Stomach smooth muscle (tissue), 2 donors: ENCODE results near the gene GREB1.

Experiments used
- H3K27ac ChIP-seq: one replicate; pipeline ENCODE4 v1.7.0; 2013; ENCODE audit warnings: mild to moderate bottlenecking, low read length, inconsistent platforms
- H3K27me3 ChIP-seq, 2 donors: one replicate each; pipeline ENCODE4 v1.7.0; 2013; ENCODE audit warnings: low read length in 2 of 2; ENCODE audit not compliant: insufficient read depth in 2 of 2, control insufficient read depth in 1 of 2
- H3K36me3 ChIP-seq, 2 donors: one replicate each; pipeline ENCODE4 v1.7.0; 2013; ENCODE audit warnings: low read length in 2 of 2; ENCODE audit not compliant: control insufficient read depth in 2 of 2, insufficient read depth in 2 of 2
- H3K4me1 ChIP-seq: one replicate; pipeline ENCODE4 v1.7.0; 2013; ENCODE audit warnings: low read length; ENCODE audit not compliant: control insufficient read depth, insufficient read depth
- H3K4me3 ChIP-seq, 2 donors: one replicate each; pipeline ENCODE4 v1.7.0; 2013; ENCODE audit warnings: low read length in 2 of 2
- H3K9ac ChIP-seq, 2 donors: one replicate each; pipeline ENCODE4 v1.7.0; 2013; ENCODE audit warnings: low read length in 2 of 2, mild to moderate bottlenecking in 1 of 2
- H3K9me3 ChIP-seq, 2 donors: one replicate each; pipeline ENCODE4 v1.7.0; 2013; ENCODE audit warnings: low read length in 2 of 2; ENCODE audit not compliant: control insufficient read depth in 2 of 2
- donor health status: healthy.
- donor health status: Pancreatic carcinoma.

GREB1 gene

DNA sequence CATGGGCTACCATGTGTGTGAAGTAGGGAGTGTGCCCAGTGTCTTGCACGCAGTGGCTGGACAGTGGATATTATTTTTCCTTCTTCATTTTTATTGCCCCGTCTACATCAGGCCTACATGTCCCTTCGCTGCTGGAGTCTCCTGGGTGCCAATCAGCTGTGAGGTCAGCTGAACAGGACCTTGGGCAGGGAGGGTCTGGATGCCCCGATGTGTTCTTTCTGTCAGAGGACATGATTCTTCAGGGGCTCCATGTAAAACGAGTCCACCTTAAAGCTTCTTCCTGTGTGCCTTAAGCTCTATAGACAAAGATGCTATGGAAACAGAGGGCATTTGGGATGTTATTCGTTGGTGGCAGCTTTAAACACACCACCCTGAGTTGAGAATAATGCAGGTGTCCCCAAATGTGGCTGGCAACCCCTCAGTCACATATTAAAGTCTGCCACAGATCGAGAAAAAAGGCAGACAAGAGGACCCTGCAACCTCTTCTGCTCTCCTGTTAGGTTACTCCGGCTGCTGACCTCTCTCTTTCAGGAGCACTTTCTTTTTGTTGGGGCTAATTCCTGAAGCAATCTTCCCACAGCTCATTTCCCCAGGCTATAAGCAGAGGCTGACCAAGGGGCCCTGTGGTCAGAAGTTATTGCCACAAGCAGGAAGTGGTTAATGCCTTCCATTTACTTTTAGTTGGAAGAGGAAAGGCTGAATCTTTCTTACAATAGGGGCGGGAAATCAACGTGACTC, 20.0 kb downstream of the GREB1 start:
- H3K9ac ChIP-seq, result no peak overlapping the region
- H3K9me3 ChIP-seq, result no peaks in the 10 kb centered on the region
- H3K27me3 ChIP-seq, result no peaks in the 10 kb centered on the region
- H3K27ac ChIP-seq, result no peak overlapping the region
- no peak overlapping the region for H3K4me3 ChIP-seq
- H3K36me3 ChIP-seq, result no peaks in the 10 kb centered on the region
- H3K4me1 ChIP-seq, result no peaks in the 10 kb centered on the region

DNA sequence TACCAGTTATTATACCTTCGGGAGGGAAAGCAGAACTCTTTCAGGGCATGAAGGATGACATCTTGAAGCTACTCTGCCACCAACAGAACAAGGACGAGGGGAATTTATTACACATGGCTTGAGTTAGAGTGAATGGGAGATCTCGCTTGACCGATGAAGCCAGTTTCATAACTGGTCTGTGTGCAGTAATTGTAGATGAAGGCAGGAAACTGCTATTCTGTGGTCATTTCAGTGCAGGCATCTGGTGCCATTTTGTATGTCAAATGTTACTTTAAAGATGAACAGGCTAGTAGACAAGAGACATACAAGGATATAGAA, 20.5 kb downstream of the GREB1 start:
- H3K9ac ChIP-seq, result no peak overlapping the region
- H3K36me3 ChIP-seq, result no peaks in the 10 kb centered on the region
- no peaks in the 10 kb centered on the region for H3K27me3 ChIP-seq

DNA sequence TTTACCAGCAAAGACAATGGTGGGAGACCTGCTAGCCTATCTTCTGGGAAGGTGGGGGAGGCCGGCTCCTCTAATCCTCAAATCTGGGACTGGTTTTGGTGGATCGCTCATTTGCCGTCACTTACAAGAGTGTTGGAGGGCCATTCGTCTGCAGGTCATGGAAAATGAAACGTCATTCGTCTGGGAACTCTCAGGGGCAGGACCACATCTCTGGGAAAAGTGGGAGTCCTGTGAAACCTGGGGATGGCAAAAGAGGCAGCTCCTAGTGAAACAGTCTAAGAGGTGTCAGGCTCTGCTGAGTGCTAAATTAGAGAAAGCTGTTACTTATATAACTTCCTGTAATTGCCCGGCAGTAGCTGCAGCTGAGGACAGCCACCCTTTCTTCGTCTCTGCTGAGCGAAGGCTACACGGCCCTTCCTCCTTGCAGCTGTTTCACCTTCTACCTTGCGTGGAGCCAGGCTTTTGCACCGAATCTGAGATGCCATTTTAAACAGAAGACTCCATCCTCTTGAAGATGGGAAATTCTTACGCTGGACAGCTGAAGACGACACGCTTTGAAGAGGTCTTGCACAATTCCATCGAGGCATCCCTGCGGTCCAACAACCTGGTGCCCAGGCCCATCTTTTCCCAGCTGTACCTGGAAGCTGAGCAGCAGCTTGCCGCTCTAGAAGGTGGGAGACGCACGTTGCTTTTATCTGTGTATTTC, 22.4 kb downstream of the GREB1 start:
- Histone ChIP-seq H3K27me3 (no peaks in the 10 kb centered on the region), H3K36me3 (no peaks in the 10 kb centered on the region), H3K4me3 (no peak overlapping the region), H3K9ac (no peak overlapping the region), H3K27ac (no peak overlapping the region), H3K9me3 (no peaks in the 10 kb centered on the region), H3K4me1 (no peaks in the 10 kb centered on the region)

More for the DNA sequence above, 20.5 kb downstream of the GREB1 start:
- Histone ChIP-seq H3K4me1 (no peaks in the 10 kb centered on the region), H3K9me3 (no peaks in the 10 kb centered on the region), H3K27ac (no peak overlapping the region), H3K4me3 (no peak overlapping the region)

DNA sequence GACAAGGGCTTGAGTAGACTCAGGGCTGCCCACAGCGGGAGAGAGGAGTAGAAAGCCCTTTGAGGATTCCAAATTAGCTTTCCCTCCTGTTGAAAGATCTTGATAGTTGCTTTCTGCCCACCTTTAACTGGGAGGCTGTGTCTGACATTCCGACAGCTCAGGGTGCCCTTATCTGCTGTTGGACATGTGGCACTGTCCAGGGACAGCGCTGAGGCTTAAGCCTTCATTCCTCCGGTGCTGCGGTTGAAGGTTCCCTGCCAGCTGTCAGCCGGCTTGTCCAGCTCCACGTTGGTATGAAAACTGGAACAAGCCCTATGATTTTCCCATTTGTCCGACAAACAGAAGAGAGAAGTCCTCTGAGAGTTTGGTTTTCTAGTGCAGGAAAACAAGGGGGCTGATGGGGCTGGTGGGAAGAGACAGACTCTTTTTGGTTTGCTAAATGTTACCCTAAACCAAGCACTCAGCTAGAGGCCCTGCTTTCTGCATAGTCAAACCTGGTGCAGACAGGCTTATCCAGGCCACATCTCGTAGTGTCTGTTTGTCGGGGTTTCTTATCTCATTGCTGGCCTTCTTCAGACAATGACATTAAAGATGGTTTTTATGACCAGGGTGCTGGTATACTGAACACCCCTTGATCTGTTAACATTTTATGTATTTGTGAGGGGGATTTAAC, 24.5 kb downstream of the GREB1 start:
- Histone ChIP-seq H3K4me1 (no peaks in the 10 kb centered on the region), H3K27me3 (no peaks in the 10 kb centered on the region), H3K36me3 (no peaks in the 10 kb centered on the region), H3K4me3 (no peak overlapping the region), H3K27ac (no peak overlapping the region), H3K9me3 (no peaks in the 10 kb centered on the region), H3K9ac (no peak overlapping the region)

DNA sequence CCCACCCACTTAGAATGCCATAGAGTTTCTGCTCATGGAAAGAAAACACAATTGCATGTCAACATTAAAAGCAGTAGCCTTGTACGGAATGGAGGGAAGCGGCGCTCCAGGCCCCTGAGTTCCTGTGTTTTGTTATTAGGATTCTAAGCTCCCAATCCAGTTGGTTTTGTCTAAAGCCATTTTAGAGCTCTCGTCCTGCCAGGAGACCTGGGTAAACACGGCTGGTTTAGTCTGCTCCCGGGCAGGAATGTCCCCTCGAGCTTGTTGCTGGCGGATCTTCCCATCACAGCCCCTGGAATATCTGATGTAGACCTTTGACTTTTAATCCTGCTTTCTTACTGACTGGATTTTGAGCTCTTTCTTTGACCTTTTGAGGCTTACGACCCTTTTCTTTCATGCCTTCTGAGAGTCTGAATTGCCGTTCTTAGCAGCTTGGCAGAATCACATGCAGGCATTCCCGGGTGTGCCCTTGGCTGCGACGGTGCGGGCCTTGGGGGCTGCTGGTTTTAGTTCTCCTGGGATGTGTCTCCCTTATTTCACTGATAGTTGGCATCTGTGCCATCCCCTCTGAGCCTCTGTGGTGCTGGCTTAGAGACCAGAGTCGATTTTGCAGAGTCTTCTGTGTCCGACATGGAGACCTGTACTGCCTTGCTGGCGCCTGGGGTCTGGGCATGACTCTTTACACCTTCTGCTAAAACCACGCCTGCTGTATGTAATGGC, 25.4 kb downstream of the GREB1 start:
- Histone ChIP-seq H3K4me1 (no peaks in the 10 kb centered on the region), H3K4me3 (no peak overlapping the region), H3K27me3 (no peaks in the 10 kb centered on the region), H3K27ac (no peak overlapping the region), H3K9me3 (no peaks in the 10 kb centered on the region), H3K9ac (no peak overlapping the region), H3K36me3 (no peaks in the 10 kb centered on the region)

DNA sequence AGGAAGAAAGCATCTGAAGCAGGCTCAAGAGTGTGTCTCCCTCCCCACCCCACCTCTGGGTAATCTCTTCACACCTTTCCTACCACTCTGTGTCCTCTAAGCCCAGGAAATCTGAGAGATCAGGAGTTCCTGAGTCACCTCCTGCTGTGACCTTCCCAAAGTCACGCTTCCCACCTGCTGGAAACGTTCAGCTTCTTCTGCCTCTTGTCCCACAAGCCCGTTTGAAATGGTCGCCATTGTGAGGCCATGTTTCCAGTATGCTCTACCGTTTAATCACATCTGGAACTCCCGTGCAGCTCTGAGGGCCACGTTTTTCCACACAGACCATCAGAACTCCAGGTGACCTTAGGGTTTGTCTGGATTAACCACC, 25.9 kb downstream of the GREB1 start:
- H3K4me1 ChIP-seq, result no peaks in the 10 kb centered on the region
- H3K27me3 ChIP-seq, result no peaks in the 10 kb centered on the region
- no peak overlapping the region for H3K4me3 ChIP-seq
- no peaks in the 10 kb centered on the region for H3K36me3 ChIP-seq
- no peak overlapping the region for H3K27ac ChIP-seq
- no peak overlapping the region for H3K9ac ChIP-seq
- no peaks in the 10 kb centered on the region for H3K9me3 ChIP-seq

DNA sequence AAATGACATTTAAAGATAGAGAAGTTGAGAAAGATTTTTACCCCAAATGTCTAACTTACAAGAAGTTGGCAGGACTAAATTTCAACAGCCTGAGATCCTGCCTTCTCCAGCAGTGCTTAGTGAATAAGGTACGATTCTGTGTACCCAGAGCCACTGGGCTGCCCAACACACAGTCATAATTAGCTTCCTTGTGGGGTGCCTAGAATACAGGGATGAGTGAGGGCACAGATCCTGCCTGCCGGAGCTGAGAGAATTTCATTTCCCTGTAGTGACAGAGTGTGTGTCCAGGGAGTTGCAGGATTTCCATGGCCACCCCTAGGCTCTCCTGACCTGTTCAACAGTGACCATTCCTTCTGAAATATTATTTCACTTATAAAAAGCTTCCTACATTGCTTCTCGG, 27.0 kb downstream of the GREB1 start:
- H3K27me3 ChIP-seq, result no peaks in the 10 kb centered on the region
- no peaks in the 10 kb centered on the region for H3K9me3 ChIP-seq
- H3K27ac ChIP-seq, result no peak overlapping the region
- no peaks in the 10 kb centered on the region for H3K4me1 ChIP-seq
- H3K4me3 ChIP-seq, result no peak overlapping the region
- H3K9ac ChIP-seq, result no peak overlapping the region
- no peaks in the 10 kb centered on the region for H3K36me3 ChIP-seq

DNA sequence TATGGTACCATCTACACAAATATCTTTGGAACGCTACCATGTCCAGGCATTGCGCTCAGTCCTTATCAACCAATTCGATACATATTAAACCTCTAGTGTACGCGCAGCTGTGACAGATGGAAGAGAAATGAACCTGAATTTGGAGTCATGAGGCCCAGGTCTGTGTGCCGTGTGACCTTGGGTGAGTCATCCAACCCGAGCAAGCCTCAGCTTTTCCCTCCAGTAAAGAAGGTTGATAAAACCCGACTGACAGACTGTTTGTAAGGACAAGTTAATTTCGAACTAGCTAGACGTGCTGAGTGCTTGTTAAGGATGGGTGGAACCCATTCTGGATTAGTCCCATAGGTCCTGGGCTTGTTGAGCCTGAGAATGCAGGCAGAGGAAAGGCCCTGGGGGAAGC, 28.2 kb downstream of the GREB1 start:
- Histone ChIP-seq H3K9me3 (no peaks in the 10 kb centered on the region), H3K4me1 (no peaks in the 10 kb centered on the region), H3K27me3 (no peaks in the 10 kb centered on the region), H3K27ac (no peak overlapping the region), H3K9ac (no peak overlapping the region), H3K36me3 (no peaks in the 10 kb centered on the region), H3K4me3 (no peak overlapping the region)

DNA sequence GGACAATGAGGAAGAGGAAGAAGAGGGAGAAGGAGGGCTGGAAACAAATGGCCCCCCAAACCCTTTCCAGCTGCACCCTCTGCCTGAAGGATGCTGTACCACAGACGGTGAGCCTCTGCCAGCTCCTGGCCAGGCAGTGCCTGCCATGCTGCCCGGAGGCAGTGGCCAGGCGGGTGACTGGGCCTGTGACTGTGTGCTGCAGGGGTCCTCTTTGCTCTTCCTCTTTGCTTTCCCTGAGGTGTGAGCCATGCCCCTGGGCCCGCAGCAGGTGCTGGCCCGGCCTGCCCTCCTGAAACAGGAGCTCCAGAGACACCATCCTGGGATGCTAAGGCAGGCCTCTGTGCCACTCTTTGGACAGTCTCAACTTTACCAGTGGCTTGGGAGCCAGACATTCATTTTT, 28.6 kb downstream of the GREB1 start:
- Histone ChIP-seq H3K27me3 (no peaks in the 10 kb centered on the region), H3K4me1 (no peaks in the 10 kb centered on the region), H3K27ac (no peak overlapping the region), H3K36me3 (no peaks in the 10 kb centered on the region), H3K9me3 (no peaks in the 10 kb centered on the region), H3K9ac (no peak overlapping the region), H3K4me3 (no peak overlapping the region)

DNA sequence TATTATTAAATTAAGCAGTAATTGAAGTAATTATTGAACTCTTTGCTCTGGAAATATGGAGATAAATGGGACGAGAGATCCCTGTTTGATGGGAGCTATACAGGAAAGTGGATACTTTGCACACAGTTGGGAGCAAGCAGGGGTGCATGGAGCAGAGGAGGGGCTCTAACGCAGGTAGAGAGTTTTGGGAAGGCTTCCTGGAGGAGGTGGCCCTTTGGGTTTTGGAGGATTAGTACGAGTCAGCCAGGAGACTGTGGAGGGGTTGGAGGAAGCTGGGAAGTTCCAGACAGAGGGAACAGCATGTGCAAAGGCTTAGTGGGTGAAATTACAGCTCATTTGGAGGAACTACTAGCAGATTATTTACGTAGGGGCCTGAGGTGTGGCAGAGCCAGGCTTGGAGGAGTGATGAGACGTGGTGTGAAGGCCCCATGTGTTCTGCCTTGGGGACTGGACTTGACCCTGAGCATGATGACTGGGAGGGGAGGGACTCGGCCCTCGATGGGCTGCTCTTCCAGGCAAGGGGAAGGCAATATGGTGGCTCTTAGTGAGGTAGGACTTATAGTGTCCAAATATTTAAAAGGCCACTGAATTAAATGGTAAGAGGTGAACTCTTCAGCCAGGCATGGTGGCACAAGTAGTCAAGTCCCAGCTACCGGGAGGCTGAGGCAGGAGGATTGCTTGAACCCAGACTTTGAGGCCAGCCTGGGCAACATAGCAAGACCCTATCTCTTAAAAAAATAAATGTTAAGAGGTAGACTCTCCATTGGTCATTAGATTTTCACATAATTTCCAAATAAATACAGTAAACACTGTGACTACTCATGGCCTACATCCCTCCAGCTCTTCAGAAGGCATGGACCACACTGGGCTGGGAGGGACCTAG, 30.2 kb downstream of the GREB1 start:
- Histone ChIP-seq H3K4me3 (no peak overlapping the region), H3K4me1 (no peaks in the 10 kb centered on the region), H3K9ac (no peak overlapping the region), H3K9me3 (no peaks in the 10 kb centered on the region), H3K36me3 (no peaks in the 10 kb centered on the region), H3K27me3 (no peaks in the 10 kb centered on the region), H3K27ac (no peak overlapping the region)
